GM11168 (cell line): Measurements from ENCODE around the gene PTGIR.

Experiments
- in situ Hi-C: fragments of 300-500 bp; cut with MboI; formaldehyde crosslinking; loops from one replicate; pipeline ENCODE4 v1.12.0; 2022; ENCODE audit warnings: low sequenced_read_pairs; ENCODE audit not compliant: unreplicated experiment

The PTGIR gene

GRCh38 chr19:46618670-46619231 is 6.1 kb downstream of the PTGIR start:
- in situ Hi-C loops: no loop called here

GRCh38 chr19:46617601-46618000 is 7.3 kb downstream of the PTGIR start:
- in situ Hi-C loops: no loop called here

GRCh38 chr19:46616631-46617322 is 8.1 kb downstream of the PTGIR start:
- in situ Hi-C loops: no loop called here

GRCh38 chr19:46615966-46616365 is 8.9 kb downstream of the PTGIR start:
- in situ Hi-C loops: no loop called here

GRCh38 chr19:46614114-46614722 is 10.7 kb downstream of the PTGIR start:
- in situ Hi-C loops: loop anchor here (5.0 kb wide), 1 partner anchor 48 kb away; the partner anchor contains the start of gene DACT3

GRCh38 chr19:46613525-46613924 is 11.4 kb downstream of the PTGIR start:
- in situ Hi-C loops: loop anchor here (5.0 kb wide), 1 partner anchor 49 kb away; the partner anchor contains the start of gene DACT3

GRCh38 chr19:46611776-46612175 is 13.1 kb downstream of the PTGIR start:
- in situ Hi-C loops: loop anchor here (5.0 kb wide), 1 partner anchor 51 kb away; the partner anchor contains the start of gene DACT3

- in situ Hi-C loops: loop anchor here (5.0 kb wide), 1 partner anchor 51 kb away; the partner anchor contains the start of gene DACT3
Measured at GRCh38 chr19:46610851-46611770, 13.8 kb downstream of the PTGIR start.

- in situ Hi-C loops: loop anchor here (5.0 kb wide), 1 partner anchor 52 kb away; the partner anchor contains the start of gene DACT3
Measured at GRCh38 chr19:46610413-46610775, 14.5 kb downstream of the PTGIR start.

- in situ Hi-C loops: loop anchor here (5.0 kb wide), 1 partner anchor 53 kb away; the partner anchor contains the start of gene DACT3
Measured at GRCh38 chr19:46609511-46610412, 15.1 kb downstream of the PTGIR start.

- in situ Hi-C loops: no loop called here
Measured at GRCh38 chr19:46608581-46609345, 16.1 kb downstream of the PTGIR start.

- in situ Hi-C loops: no loop called here
Measured at GRCh38 chr19:46608178-46608577, 16.7 kb downstream of the PTGIR start.

- in situ Hi-C loops: no loop called here
Measured at GRCh38 chr19:46607448-46607841, 17.4 kb downstream of the PTGIR start.

- in situ Hi-C loops: no loop called here
Measured at GRCh38 chr19:46606681-46607447, 18.0 kb downstream of the PTGIR start.

- in situ Hi-C loops: no loop called here
Measured at GRCh38 chr19:46606019-46606418, 18.9 kb downstream of the PTGIR start.

GRCh38 chr19:46605356-46605821 is 19.5 kb downstream of the PTGIR start:
- in situ Hi-C loops: no loop called here

- in situ Hi-C loops: no loop called here
Measured at GRCh38 chr19:46604781-46605355, 20.0 kb downstream of the PTGIR start.
